Measurements from ENCODE around the gene MRPL43. TPM values are rescaled to one million over a fixed set of nuclear protein-coding genes. Genes with fewer than 3 reads are reported as not detected.

The MRPL43 gene
- total and polyA plus RNA-seq, 2 donors (not counting 1 experiment from before 2014, with no cell fraction given), result 61.4 to 62.1 TPM

DNA sequence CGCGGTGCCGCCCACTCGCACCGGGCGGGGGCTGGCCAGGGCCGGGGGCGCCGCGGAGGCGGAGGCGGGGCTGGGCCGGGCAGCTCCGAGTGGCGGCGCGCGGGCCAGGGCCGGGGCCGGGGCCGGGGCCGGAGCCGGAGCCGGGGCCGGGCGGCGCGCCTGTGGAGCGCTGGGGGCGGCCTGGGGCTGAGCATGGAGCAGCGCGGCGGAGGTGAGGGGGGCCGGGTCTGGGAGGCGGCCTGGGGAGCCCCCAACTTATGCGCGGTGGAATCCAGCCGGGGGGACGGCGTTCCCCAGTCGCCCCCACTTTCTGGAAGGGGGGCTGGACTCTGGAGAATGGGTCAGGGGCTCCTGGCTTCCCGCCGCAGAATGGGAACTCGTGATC is 12.4 kb upstream of the MRPL43 start, which contains the start of gene LZTS2:
LZTS2 (plus strand) TSS at position 67 of the 385 bp plus-strand sequence. CDS start 2,731 bp downstream, outside the sequence.
- no peaks in the 10 kb centered on the region for H3K27me3 ChIP-seq (ENCODE audit: control insufficient read depth, insufficient read depth, low read length)
- H3K4me2 ChIP-seq (ENCODE audit: extremely low read depth, insufficient read depth, low read length), result peak within 1 kb of the TSS; percentile 99
- peak within 1 kb of the TSS; percentile 2 for H2AFZ ChIP-seq (ENCODE audit: low read length)
- peak within 1 kb of the TSS; percentile 99 for H3K27ac ChIP-seq (ENCODE audit: insufficient read depth, low read length)
- DNase-seq (ENCODE audit: low read depth in 2 of 2), result no peak
- peaks cover 22% of the 10 kb centered on the region for H3K36me3 ChIP-seq (ENCODE audit: control insufficient read depth, insufficient read depth, low read length)
- H3K79me2 ChIP-seq (ENCODE audit: control insufficient read depth, insufficient read depth, low read length), result peaks cover 45% of the 10 kb centered on the region
- H4K20me1 ChIP-seq (ENCODE audit: control insufficient read depth, extremely low read depth, insufficient read depth, low read length), result peaks cover 2% of the 10 kb centered on the region
- H3K4me1 ChIP-seq (ENCODE audit: control insufficient read depth, extremely low read depth, insufficient read depth, low read length), result peaks cover 27% of the 10 kb centered on the region
- H3K4me3 ChIP-seq (replicated peaks in 1 of 4; ENCODE audit: control extremely low read depth in 1 of 4, insufficient read depth in 1 of 4, low read depth in 3 of 4, low read length in 4 of 4), result peak within 1 kb of the TSS; percentile 85 to 98 (median 89)
- TF ChIP-seq EZH2 (IDR thresholded peaks at IDR 0.05; ENCODE audit: low read length, missing control alignments), result no peak
- TF ChIP-seq, protein P1, sequence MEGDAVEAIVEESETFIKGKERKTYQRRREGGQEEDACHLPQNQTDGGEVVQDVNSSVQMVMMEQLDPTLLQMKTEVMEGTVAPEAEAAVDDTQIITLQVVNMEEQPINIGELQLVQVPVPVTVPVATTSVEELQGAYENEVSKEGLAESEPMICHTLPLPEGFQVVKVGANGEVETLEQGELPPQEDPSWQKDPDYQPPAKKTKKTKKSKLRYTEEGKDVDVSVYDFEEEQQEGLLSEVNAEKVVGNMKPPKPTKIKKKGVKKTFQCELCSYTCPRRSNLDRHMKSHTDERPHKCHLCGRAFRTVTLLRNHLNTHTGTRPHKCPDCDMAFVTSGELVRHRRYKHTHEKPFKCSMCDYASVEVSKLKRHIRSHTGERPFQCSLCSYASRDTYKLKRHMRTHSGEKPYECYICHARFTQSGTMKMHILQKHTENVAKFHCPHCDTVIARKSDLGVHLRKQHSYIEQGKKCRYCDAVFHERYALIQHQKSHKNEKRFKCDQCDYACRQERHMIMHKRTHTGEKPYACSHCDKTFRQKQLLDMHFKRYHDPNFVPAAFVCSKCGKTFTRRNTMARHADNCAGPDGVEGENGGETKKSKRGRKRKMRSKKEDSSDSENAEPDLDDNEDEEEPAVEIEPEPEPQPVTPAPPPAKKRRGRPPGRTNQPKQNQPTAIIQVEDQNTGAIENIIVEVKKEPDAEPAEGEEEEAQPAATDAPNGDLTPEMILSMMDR (conservative IDR thresholded peaks at IDR 0.05 in 1 of 2, IDR thresholded peaks at IDR 0.05 in 1 of 2; ENCODE audit: low read depth in 1 of 2, low read length in 2 of 2), result no peak
- H3K9ac ChIP-seq (ENCODE audit: insufficient read depth, low read length), result peak within 1 kb of the TSS; percentile 95
- H3K9me3 ChIP-seq (ENCODE audit: control insufficient read depth, insufficient read depth, low read depth, low read length), result no peaks in the 10 kb centered on the region

DNA sequence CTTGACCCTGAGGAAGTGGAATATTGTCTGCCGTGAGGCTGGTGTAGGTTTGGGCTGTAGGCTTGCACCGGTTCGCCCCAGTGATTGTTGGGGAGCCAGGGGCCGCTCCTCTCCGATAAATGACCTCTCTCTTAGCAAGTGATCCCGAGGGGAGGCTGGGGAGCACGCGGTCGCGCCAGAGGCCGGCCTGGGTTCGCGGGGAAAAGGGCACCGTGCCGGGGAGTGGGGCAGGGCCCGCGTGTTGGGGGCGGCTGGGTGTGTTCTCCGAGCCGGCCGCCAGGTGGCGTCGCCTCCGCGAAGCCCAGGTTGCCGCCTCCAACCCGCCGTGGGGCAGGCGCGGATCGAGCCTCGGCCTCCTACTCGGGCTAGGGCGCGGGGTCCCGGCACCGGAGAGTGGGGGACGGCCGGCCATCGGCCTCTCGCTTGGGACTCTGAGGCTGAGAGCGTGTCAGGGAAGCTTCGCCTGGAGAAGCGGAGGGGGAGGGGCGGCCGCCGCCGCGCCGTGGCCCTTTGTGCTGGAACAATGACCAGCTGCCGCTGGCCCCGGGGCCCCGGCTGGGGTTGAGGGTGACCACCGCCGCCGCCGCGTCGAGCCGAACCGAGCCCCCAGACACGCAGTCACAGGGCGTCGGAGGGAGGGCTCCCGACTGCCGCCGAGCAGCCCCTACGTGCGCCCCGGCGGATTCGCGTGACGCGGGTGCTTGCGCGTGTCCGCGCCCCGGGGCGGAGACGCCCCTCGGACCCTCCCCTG is 11.9 kb upstream of the MRPL43 start:
- Histone ChIP-seq H2AFZ (ENCODE audit: low read length) (peak overlapping the region; percentile 2), H3K9me3 (ENCODE audit: control insufficient read depth, insufficient read depth, low read depth, low read length) (no peaks in the 10 kb centered on the region), H3K27me3 (ENCODE audit: control insufficient read depth, insufficient read depth, low read length) (no peaks in the 10 kb centered on the region), H3K79me2 (ENCODE audit: control insufficient read depth, insufficient read depth, low read length) (peaks cover 43% of the 10 kb centered on the region), H3K9ac (ENCODE audit: insufficient read depth, low read length) (peak overlapping the region; percentile 95), H4K20me1 (ENCODE audit: control insufficient read depth, extremely low read depth, insufficient read depth, low read length) (peaks cover 2% of the 10 kb centered on the region), H3K4me1 (ENCODE audit: control insufficient read depth, extremely low read depth, insufficient read depth, low read length) (peaks cover 27% of the 10 kb centered on the region), H3K4me3 (replicated peaks in 1 of 4; ENCODE audit: control extremely low read depth in 1 of 4, insufficient read depth in 1 of 4, low read depth in 3 of 4, low read length in 4 of 4) (peak overlapping the region; percentile 73 to 98 (median 84)), H3K36me3 (ENCODE audit: control insufficient read depth, insufficient read depth, low read length) (peaks cover 22% of the 10 kb centered on the region), H3K4me2 (ENCODE audit: extremely low read depth, insufficient read depth, low read length) (peak overlapping the region; percentile 99), H3K27ac (ENCODE audit: insufficient read depth, low read length) (peak overlapping the region; percentile 96)
- TF ChIP-seq EZH2 (IDR thresholded peaks at IDR 0.05; ENCODE audit: low read length, missing control alignments), result no peak
- TF ChIP-seq, protein P1 (conservative IDR thresholded peaks at IDR 0.05 in 1 of 2, IDR thresholded peaks at IDR 0.05 in 1 of 2; ENCODE audit: low read depth in 1 of 2, low read length in 2 of 2), result peak; percentile 53
- DNase-seq (ENCODE audit: low read depth in 2 of 2), result peak; percentile 71 to 74

DNA sequence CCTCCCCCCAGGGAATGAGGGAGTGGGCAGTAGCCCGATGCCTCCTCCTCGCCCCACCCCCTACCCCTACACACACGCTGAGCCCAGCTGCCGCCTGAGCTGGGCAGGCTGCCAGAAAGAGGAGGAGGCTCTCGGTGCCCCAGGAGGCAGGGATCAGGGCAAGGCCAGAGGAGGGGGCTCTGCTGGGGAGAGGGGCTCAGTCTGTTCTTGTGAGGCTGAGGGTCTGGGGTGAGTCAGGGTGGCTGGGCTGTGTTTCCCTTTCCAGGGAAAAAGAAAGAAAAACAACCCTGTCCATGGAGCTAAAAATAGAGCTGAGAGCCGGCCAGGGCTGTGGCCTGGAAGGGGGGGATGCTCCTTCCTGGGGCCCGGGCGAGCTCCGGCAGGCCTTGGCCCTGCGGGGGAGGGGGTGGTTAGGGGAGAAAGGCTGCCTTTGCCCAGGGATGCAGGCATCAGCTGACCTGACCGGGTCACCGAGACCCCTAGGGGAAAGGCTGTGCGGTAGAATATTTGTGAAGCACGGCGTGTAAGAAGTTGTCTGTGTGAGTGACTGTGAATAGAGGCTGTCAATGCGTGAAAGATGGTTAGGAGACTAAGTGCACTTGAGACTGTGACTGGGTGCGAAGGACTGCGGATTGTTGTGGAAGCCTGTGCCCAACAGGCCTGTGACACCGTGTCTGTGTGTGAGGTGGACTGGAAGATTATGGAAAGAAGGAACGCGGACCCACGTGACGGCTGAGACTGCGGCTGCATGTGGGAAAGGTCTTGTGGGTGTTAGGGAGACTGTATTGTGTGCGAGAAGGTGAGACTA is 11.1 kb upstream of the MRPL43 start:
- TF ChIP-seq EZH2 (IDR thresholded peaks at IDR 0.05; ENCODE audit: low read length, missing control alignments), result no peak
- TF ChIP-seq, protein P1 (conservative IDR thresholded peaks at IDR 0.05 in 1 of 2, IDR thresholded peaks at IDR 0.05 in 1 of 2; ENCODE audit: low read depth in 1 of 2, low read length in 2 of 2), result no peak
- Histone ChIP-seq H3K4me1 (ENCODE audit: control insufficient read depth, extremely low read depth, insufficient read depth, low read length) (peaks cover 27% of the 10 kb centered on the region), H3K9ac (ENCODE audit: insufficient read depth, low read length) (peak overlapping the region; percentile 95), H3K27ac (ENCODE audit: insufficient read depth, low read length) (peak overlapping the region; percentile 96), H3K4me3 (replicated peaks in 1 of 4; ENCODE audit: control extremely low read depth in 1 of 4, insufficient read depth in 1 of 4, low read depth in 3 of 4, low read length in 4 of 4) (peak overlapping the region; percentile 73 to 98 (median 84)), H4K20me1 (ENCODE audit: control insufficient read depth, extremely low read depth, insufficient read depth, low read length) (peaks cover 2% of the 10 kb centered on the region), H3K27me3 (ENCODE audit: control insufficient read depth, insufficient read depth, low read length) (no peaks in the 10 kb centered on the region), H3K4me2 (ENCODE audit: extremely low read depth, insufficient read depth, low read length) (peak overlapping the region; percentile 99), H2AFZ (ENCODE audit: low read length) (peak overlapping the region; percentile 2), H3K79me2 (ENCODE audit: control insufficient read depth, insufficient read depth, low read length) (peaks cover 35% of the 10 kb centered on the region), H3K9me3 (ENCODE audit: control insufficient read depth, insufficient read depth, low read depth, low read length) (no peaks in the 10 kb centered on the region), H3K36me3 (ENCODE audit: control insufficient read depth, insufficient read depth, low read length) (peaks cover 15% of the 10 kb centered on the region)
- DNase-seq (ENCODE audit: low read depth in 2 of 2), result peak; percentile 83 to 87

All from fibroblast of lung (primary cell).